Lower leg skin (tissue), 3 donors: ENCODE results near the gene CLDN16.

ENCODE experiments used
- CTCF ChIP-seq, 3 donors: fragments of 450-650 bp; IDR thresholded peaks; one replicate each; pipeline ENCODE4 v1.5.1; 2016; ENCODE audit warnings: antibody characterized with exemption in 3 of 3, mild to moderate bottlenecking in 3 of 3, moderate library complexity in 2 of 3
- POLR2A ChIP-seq, 2 donors: fragments of 450-650 bp; IDR thresholded peaks; one replicate each; pipeline ENCODE4 v1.6.1; 2016 to 2017; ENCODE audit warnings: antibody characterized with exemption in 2 of 2, mild to moderate bottlenecking in 1 of 2, moderate library complexity in 1 of 2

- TF ChIP-seq POLR2A (IDR thresholded peaks at IDR 0.05) (no peak), CTCF (IDR thresholded peaks at IDR 0.05) (no peak)
Observed at GRCh38 chr3:190357468-190357867, 30.5 kb upstream of the CLDN16 start.
